Adrenal gland (tissue), 12 donors: ENCODE measurements around the gene WNT10A. TPM values are rescaled to one million over a fixed set of nuclear protein-coding genes. Genes with fewer than 3 reads are reported as not detected.

Experiments
- DNase-seq, 7 donors: peaks; one replicate each; pipeline ENCODE4 v3.0.0-alpha.2; 2019 to 2020
- H3K27ac ChIP-seq, 5 donors: fragments of 200-600 bp; sonication (generic) in 4 of 5; 1 replicate in 3 of 5; 2 replicates in 2 of 5; pipeline versions ENCODE4 v1.5.1 to v1.8.0; 2016 to 2020; ENCODE audit warnings: mild to moderate bottlenecking in 1 of 5
- H3K27me3 ChIP-seq: fragments of 200-600 bp; 2 replicates; pipeline ENCODE4 v1.8.0; 2021
- H3K36me3 ChIP-seq, 2 donors: fragments of 200-600 bp; replicated peaks in 1 of 2; 1 replicate in 1 of 2; 2 replicates in 1 of 2; pipeline versions ENCODE4 v1.5.1 to v1.8.0; 2018 to 2022
- H3K4me1 ChIP-seq, 2 donors: fragments of 200-600 bp; replicated peaks in 1 of 2; 1 replicate in 1 of 2; 2 replicates in 1 of 2; pipeline versions ENCODE4 v1.5.1 to v1.8.0; 2018 to 2021
- H3K4me3 ChIP-seq, 4 donors: fragments of 200-600 bp; sonication (generic) in 3 of 4; one replicate each; pipeline ENCODE4 v1.5.1; 2016 to 2018
- H3K9me3 ChIP-seq, 3 donors: fragments of 200-600 bp; sonication (generic) in 1 of 3; replicated peaks in 1 of 3; 1 replicate in 2 of 3; 2 replicates in 1 of 3; pipeline versions ENCODE4 v1.5.1 to v1.8.0; 2016 to 2021
- CTCF ChIP-seq, 6 experiments: fragments of 450-650 bp in 4 of 6; fragments of 200-600 bp in 2 of 6; sonication (generic) in 1 of 6; IDR thresholded peaks; 1 replicate in 5 of 6; 2 replicates in 1 of 6; pipeline versions ENCODE4 v1.5.1 to v1.8.0; 2016 to 2021; ENCODE audit warnings: antibody characterized with exemption in 6 of 6, mild to moderate bottlenecking in 2 of 6, moderate library complexity in 1 of 6
- POLR2A ChIP-seq, 2 donors: fragments of 450-650 bp; IDR thresholded peaks; one replicate each; pipeline ENCODE4 v1.6.1; 2017; ENCODE audit warnings: antibody characterized with exemption in 2 of 2, mild to moderate bottlenecking in 2 of 2, moderate library complexity in 1 of 2
- WGBS, 4 donors: extraction: QIAGEN DNeasy Blood & Tissue Kit in 2 of 4; methylation state at CpG; one replicate each; pipeline versions ENCODE4 v1.1.5 to v1.1.7; 2013 to 2017; 5-methylcytosine and 5-hydroxymethylcytosine counted together
- intact Hi-C, 2 donors: fragments of 100-400 bp; cut with DNase I; formaldehyde crosslinking; loops; one replicate each; pipeline versions ENCODE4 v1.14.1 to v1.15.0; 2022 to 2023
- polyA plus RNA-seq, 3 donors: library from polyadenylated mRNA; stranded (reverse); fragments of 200-250 nt in 2 of 3; fragments of 350-450 nt in 1 of 3; fragmentation: Illumina TruSeq in 1 of 3; extraction: RNeasy Lipid Tissue Mini Kit (QIAGEN cat#74804) in 1 of 3; gene quantifications; one replicate each; pipeline ENCODE4 v1.2.3, GENCODE V29; 2013 to 2014
- total RNA-seq, 9 donors: library from RNA; depleted of rRNA in 4 of 9; stranded (reverse); fragments of >200 nt in 4 of 9; fragments of 120-200 nt in 1 of 9; fragmentation: NEBNext Ultra II Directional in 1 of 9; extraction: Animal tissue kit (Norgen Biotek cat#: 25700) in 1 of 9; gene quantifications; one replicate each; pipeline versions ENCODE4 v1.1.0 to v1.2.4, GENCODE V29; 2013 to 2023
- donor health status: healthy with polysubstance abuse.
- donor health status: Bipolar disorder and iron deficiency.
- donor health status: DM: yes; HTN: yes; CAD: no.
- donor health status: DM: no; HTN: no; CAD: no.
- donor health status: DM: no; HTN: no; CAD: no.
- donor health status: DM: yes; HTN: yes; CAD: no.

WNT10A gene
- total and polyA plus RNA-seq, 12 donors = 0.07 to 0.43 (median 0.19) TPM; not detected in 8

- no peak for DNase-seq
Measured at GRCh38 chr2:218865999-218866398, 14.7 kb upstream of the WNT10A start.

GRCh38 chr2:218867900-218868299, 12.8 kb upstream of the WNT10A start:
- H3K9me3 ChIP-seq = no peaks in the 10 kb centered on the region
- DNase-seq = no peak
- H3K27ac ChIP-seq = no peak overlapping the region
- no peaks in the 10 kb centered on the region for H3K36me3 ChIP-seq
- intact Hi-C loops = no loop called here
- WGBS, 4 donors = 32 to 55% (median 52%) methylated on average over 6 of the region's 6 CpGs
- peaks cover 27% of the 10 kb centered on the region for H3K27me3 ChIP-seq
- H3K4me1 ChIP-seq = peaks cover 0 to 9% of the 10 kb centered on the region in 2 donors
- TF ChIP-seq CTCF (IDR thresholded peaks at IDR 0.05) (no peak), POLR2A (IDR thresholded peaks at IDR 0.05) (no peak)
- H3K4me3 ChIP-seq = no peak overlapping the region

More at GRCh38 chr2:218865999-218866398, 14.7 kb upstream of the WNT10A start:
- no peak overlapping the region for H3K4me3 ChIP-seq
- H3K9me3 ChIP-seq = no peaks in the 10 kb centered on the region
- no peak overlapping the region for H3K27ac ChIP-seq
- peaks cover 0 to 4% of the 10 kb centered on the region in 2 donors for H3K4me1 ChIP-seq
- intact Hi-C loops = no loop called here
- TF ChIP-seq POLR2A (IDR thresholded peaks at IDR 0.05) (no peak), CTCF (IDR thresholded peaks at IDR 0.05) (no peak)
- no peaks in the 10 kb centered on the region for H3K36me3 ChIP-seq
- peaks cover 18% of the 10 kb centered on the region for H3K27me3 ChIP-seq
- WGBS, 4 donors = 54 to 81% (median 70%) methylated on average over 4 to 6 of the region's 6 CpGs

GRCh38 chr2:218869064-218869463, 11.6 kb upstream of the WNT10A start:
- H3K27ac ChIP-seq = no peak overlapping the region
- H3K4me1 ChIP-seq = peaks cover 0 to 13% of the 10 kb centered on the region in 2 donors
- no peak overlapping the region for H3K4me3 ChIP-seq
- TF ChIP-seq CTCF (IDR thresholded peaks at IDR 0.05) (no peak), POLR2A (IDR thresholded peaks at IDR 0.05) (no peak)
- intact Hi-C loops = no loop called here
- 85 to 93% (median 91%) methylated on average over 9 of the region's 9 CpGs for WGBS, 4 donors
- H3K36me3 ChIP-seq = no peaks in the 10 kb centered on the region
- H3K27me3 ChIP-seq = peaks cover 36% of the 10 kb centered on the region
- no peak for DNase-seq
- H3K9me3 ChIP-seq = no peaks in the 10 kb centered on the region

- TF ChIP-seq POLR2A (IDR thresholded peaks at IDR 0.05) (no peak), CTCF (IDR thresholded peaks at IDR 0.05) (no peak)
- H3K27ac ChIP-seq = no peak overlapping the region
- peaks cover 42% of the 10 kb centered on the region for H3K27me3 ChIP-seq
- no peaks in the 10 kb centered on the region for H3K36me3 ChIP-seq
- intact Hi-C loops = no loop called here
- DNase-seq = peak in 1 of 7 donors; percentile 15
- H3K4me3 ChIP-seq = peak overlapping the region in 1 of 4 donors; percentile 41
- WGBS, 4 donors = 9 to 28% (median 12%) methylated on average over 5 to 18 of the region's 18 CpGs
- H3K4me1 ChIP-seq = peaks cover 0 to 13% of the 10 kb centered on the region in 2 donors
- no peaks in the 10 kb centered on the region for H3K9me3 ChIP-seq
Measured at GRCh38 chr2:218870984-218871344, 9.7 kb upstream of the WNT10A start.
